Testis (tissue), 3 donors: ENCODE measurements around the gene WDR19. TPM values are rescaled to one million over a fixed set of nuclear protein-coding genes. Genes with fewer than 3 reads are reported as not detected.

Source experiments
- DNase-seq: peaks from one replicate; pipeline ENCODE4 v3.0.0-alpha.2; 2019
- H3K27ac ChIP-seq, 2 donors: fragments of 200-600 bp; sonication (generic); one replicate each; pipeline ENCODE4 v1.5.1; 2019
- H3K27me3 ChIP-seq: fragments of 200-600 bp; sonication (generic); one replicate; pipeline ENCODE4 v1.5.1; 2019
- H3K36me3 ChIP-seq: fragments of 200-600 bp; sonication (generic); one replicate; pipeline ENCODE4 v1.5.1; 2017; ENCODE audit warnings: low read depth; ENCODE audit errors: missing control alignments
- H3K4me1 ChIP-seq: fragments of 200-600 bp; sonication (generic); one replicate; pipeline ENCODE4 v1.5.1; 2019
- H3K4me3 ChIP-seq, 2 donors: fragments of 200-600 bp; sonication (generic); one replicate each; pipeline ENCODE4 v1.5.1; 2017 to 2019
- H3K9me3 ChIP-seq: fragments of 200-600 bp; sonication (generic); one replicate; pipeline ENCODE4 v1.5.1; 2017
- POLR2A ChIP-seq: fragments of 450-650 bp; IDR thresholded peaks from one replicate; pipeline ENCODE4 v1.6.1; 2017; ENCODE audit warnings: antibody characterized with exemption, mild to moderate bottlenecking, moderate library complexity
- WGBS, 2 donors: methylation state at CpG; one replicate each; pipeline ENCODE4 v1.1.5; 2018; 5-methylcytosine and 5-hydroxymethylcytosine counted together
- intact Hi-C: fragments of 100-400 bp; cut with DNase I; formaldehyde crosslinking; loops from one replicate; pipeline ENCODE4 v1.15.1; 2023; ENCODE audit warnings: low total_unique reads
- polyA plus RNA-seq: library from polyadenylated mRNA; stranded (reverse); fragments of 350-450 nt; fragmentation: Illumina TruSeq; extraction: RNeasy Lipid Tissue Mini Kit (QIAGEN cat#74804); gene quantifications from one replicate; pipeline ENCODE4 v1.2.3, GENCODE V29; 2014; ENCODE audit warnings: low read depth, low replicate concordance; ENCODE audit not compliant: insufficient read depth
- total RNA-seq, 2 donors: library from RNA; depleted of rRNA; stranded (reverse); fragments of >200 nt; gene quantifications; one replicate each; pipeline ENCODE4 v1.2.3, GENCODE V29; 2016
- TF ChIP-seq, protein P1 (sequence below), 3 experiments: fragments of 450-650 bp in 2 of 3; fragments of 200-600 bp in 1 of 3; sonication (generic) in 1 of 3; IDR thresholded peaks; one replicate each; pipeline ENCODE4 v1.5.1; 2016 to 2019; ENCODE audit warnings: antibody characterized with exemption in 3 of 3, mild to moderate bottlenecking in 2 of 3, moderate library complexity in 1 of 3

Gene WDR19
- total and polyA plus RNA-seq, 3 donors from 2014 or later: 44.6 to 56.5 (median 49.3) TPM

DNA sequence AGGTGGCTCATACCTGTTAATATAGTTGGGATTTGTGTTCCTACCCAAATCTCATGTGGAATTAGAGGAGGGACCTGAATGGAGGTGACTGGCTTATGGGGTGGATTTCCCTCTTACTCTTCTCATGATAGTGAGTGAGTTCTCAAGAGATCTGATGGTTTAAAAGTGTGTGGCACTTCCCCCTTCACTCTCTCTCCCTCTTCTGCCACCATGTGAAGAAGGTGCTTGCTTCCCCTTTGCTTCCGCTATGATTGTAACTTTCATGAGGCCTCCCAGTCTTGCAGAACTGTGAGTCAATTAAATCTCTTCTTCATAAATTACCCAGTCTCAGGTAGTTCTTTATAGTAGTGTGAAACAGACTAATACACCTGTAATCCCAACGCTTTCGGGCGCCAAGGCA is 28.3 kb upstream of the WDR19 start:
- no peaks in the 10 kb centered on the region for H3K4me1 ChIP-seq
- intact Hi-C loops: no loop called here
- TF ChIP-seq, protein P1, sequence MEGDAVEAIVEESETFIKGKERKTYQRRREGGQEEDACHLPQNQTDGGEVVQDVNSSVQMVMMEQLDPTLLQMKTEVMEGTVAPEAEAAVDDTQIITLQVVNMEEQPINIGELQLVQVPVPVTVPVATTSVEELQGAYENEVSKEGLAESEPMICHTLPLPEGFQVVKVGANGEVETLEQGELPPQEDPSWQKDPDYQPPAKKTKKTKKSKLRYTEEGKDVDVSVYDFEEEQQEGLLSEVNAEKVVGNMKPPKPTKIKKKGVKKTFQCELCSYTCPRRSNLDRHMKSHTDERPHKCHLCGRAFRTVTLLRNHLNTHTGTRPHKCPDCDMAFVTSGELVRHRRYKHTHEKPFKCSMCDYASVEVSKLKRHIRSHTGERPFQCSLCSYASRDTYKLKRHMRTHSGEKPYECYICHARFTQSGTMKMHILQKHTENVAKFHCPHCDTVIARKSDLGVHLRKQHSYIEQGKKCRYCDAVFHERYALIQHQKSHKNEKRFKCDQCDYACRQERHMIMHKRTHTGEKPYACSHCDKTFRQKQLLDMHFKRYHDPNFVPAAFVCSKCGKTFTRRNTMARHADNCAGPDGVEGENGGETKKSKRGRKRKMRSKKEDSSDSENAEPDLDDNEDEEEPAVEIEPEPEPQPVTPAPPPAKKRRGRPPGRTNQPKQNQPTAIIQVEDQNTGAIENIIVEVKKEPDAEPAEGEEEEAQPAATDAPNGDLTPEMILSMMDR (IDR thresholded peaks at IDR 0.05): no peak
- no peak for TF ChIP-seq POLR2A
- no peaks in the 10 kb centered on the region for H3K36me3 ChIP-seq
- no peak overlapping the region for H3K27ac ChIP-seq
- no peaks in the 10 kb centered on the region for H3K27me3 ChIP-seq
- H3K4me3 ChIP-seq: no peak overlapping the region
- no peak for DNase-seq
- no peaks in the 10 kb centered on the region for H3K9me3 ChIP-seq
- 94 to 97% methylated on average over 4 of the region's 4 CpGs for WGBS, 2 donors

DNA sequence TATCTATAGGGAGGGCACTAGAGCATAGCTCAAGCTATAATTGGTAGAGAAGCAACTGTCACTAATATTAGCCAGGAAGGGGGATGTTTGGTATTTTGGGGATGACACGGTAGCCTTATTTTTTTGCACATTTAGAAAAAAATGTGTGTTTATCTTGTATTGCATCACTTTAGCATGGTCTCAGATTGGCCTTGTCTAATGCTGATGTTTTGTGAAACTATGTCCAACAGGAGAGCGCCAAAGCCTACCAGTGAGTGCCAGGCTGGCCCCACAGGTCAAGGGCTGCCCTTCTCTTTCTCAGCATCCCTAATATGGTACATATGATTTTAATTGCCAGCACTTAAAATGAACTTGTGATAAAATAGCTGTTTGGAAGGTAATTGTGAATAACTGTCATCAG is 24.8 kb upstream of the WDR19 start:
- H3K4me1 ChIP-seq: no peaks in the 10 kb centered on the region
- intact Hi-C loops: no loop called here
- H3K36me3 ChIP-seq: no peaks in the 10 kb centered on the region
- WGBS, 2 donors: 84 to 94% methylated on average over 2 of the region's 2 CpGs
- no peak overlapping the region for H3K27ac ChIP-seq
- H3K27me3 ChIP-seq: no peaks in the 10 kb centered on the region
- TF ChIP-seq POLR2A: no peak
- TF ChIP-seq, protein P1 (IDR thresholded peaks at IDR 0.05): no peak
- H3K9me3 ChIP-seq: no peaks in the 10 kb centered on the region
- no peak overlapping the region for H3K4me3 ChIP-seq
- DNase-seq: no peak

- Histone ChIP-seq H3K27ac (no peak overlapping the region), H3K4me3 (no peak overlapping the region), H3K4me1 (no peaks in the 10 kb centered on the region), H3K9me3 (no peaks in the 10 kb centered on the region), H3K27me3 (no peaks in the 10 kb centered on the region), H3K36me3 (no peaks in the 10 kb centered on the region)
- TF ChIP-seq, protein P1 (IDR thresholded peaks at IDR 0.05): no peak
- no peak for TF ChIP-seq POLR2A
- no peak for DNase-seq
- WGBS, 2 donors: 82 to 87% methylated on average over 3 of the region's 3 CpGs
- intact Hi-C loops: no loop called here
Observed at GRCh38 chr4:39166177-39166576, 16.2 kb upstream of the WDR19 start.

GRCh38 chr4:39166669-39167068 is 15.7 kb upstream of the WDR19 start:
- Histone ChIP-seq H3K9me3 (no peaks in the 10 kb centered on the region), H3K27ac (no peak overlapping the region), H3K27me3 (no peaks in the 10 kb centered on the region), H3K4me1 (no peaks in the 10 kb centered on the region), H3K4me3 (no peak overlapping the region), H3K36me3 (no peaks in the 10 kb centered on the region)
- WGBS, 2 donors: 77 to 83% methylated on average over 7 of the region's 7 CpGs
- TF ChIP-seq, protein P1 (IDR thresholded peaks at IDR 0.05): no peak
- TF ChIP-seq POLR2A: no peak
- no peak for DNase-seq
- intact Hi-C loops: no loop called here

- H3K4me1 ChIP-seq: no peaks in the 10 kb centered on the region
- 74 to 89% methylated on average over 3 of the region's 3 CpGs for WGBS, 2 donors
- no peaks in the 10 kb centered on the region for H3K27me3 ChIP-seq
- TF ChIP-seq, protein P1 (IDR thresholded peaks at IDR 0.05): no peak
- TF ChIP-seq POLR2A: no peak
- no peak for DNase-seq
- H3K36me3 ChIP-seq: no peaks in the 10 kb centered on the region
- no peak overlapping the region for H3K4me3 ChIP-seq
- intact Hi-C loops: no loop called here
- H3K9me3 ChIP-seq: no peaks in the 10 kb centered on the region
- no peak overlapping the region for H3K27ac ChIP-seq
Observed at GRCh38 chr4:39169426-39169825, 12.9 kb upstream of the WDR19 start.
